Activated CD8-positive, alpha-beta memory T cell treated with anti-CD3 and anti-CD28 coated beads for 1 hour (primary cell): Measurements from ENCODE around the gene IL1A.
"Not testable (repeated sequence)": the region's sequence is repeated elsewhere in the genome, so short reads cannot be mapped to it uniquely, and the experiment has no call there.

Experiments used
- DNase-seq, 2 donors: peaks; one replicate each; pipeline ENCODE4 v3.0.0-alpha.2; 2020; ENCODE audit warnings: low read depth in 1 of 2; ENCODE audit errors: extremely low read depth in 1 of 2

The IL1A gene

GRCh38 chr2:112784199-112785189 is at the start of gene IL1A:
Gene IL1A, minus strand, starts transcription at chr2:112784493. Its CDS starts 723 bp downstream, at chr2:112783770.
- no peak for DNase-seq

GRCh38 chr2:112833976-112834375 is 49.7 kb upstream of the IL1A start:
- DNase-seq = no peak

- DNase-seq = not testable (repeated sequence)
Measured at GRCh38 chr2:112833639-112833931, 49.3 kb upstream of the IL1A start.

GRCh38 chr2:112832841-112833638 is 48.7 kb upstream of the IL1A start:
- no peak for DNase-seq

GRCh38 chr2:112831946-112832840 is 47.9 kb upstream of the IL1A start:
- no peak for DNase-seq

- DNase-seq = no peak
Measured at GRCh38 chr2:112831513-112831845, 47.2 kb upstream of the IL1A start.

- no peak for DNase-seq
Measured at GRCh38 chr2:112830682-112831512, 46.6 kb upstream of the IL1A start.

- DNase-seq = no peak
Measured at GRCh38 chr2:112829961-112830681, 45.8 kb upstream of the IL1A start.

- DNase-seq = no peak
Measured at GRCh38 chr2:112829101-112829960, 45.0 kb upstream of the IL1A start.

GRCh38 chr2:112828251-112828691 is 44.0 kb upstream of the IL1A start:
- no peak for DNase-seq

- DNase-seq = no peak
Measured at GRCh38 chr2:112827604-112828185, 43.4 kb upstream of the IL1A start.

- DNase-seq = no peak
Measured at GRCh38 chr2:112827009-112827408, 42.7 kb upstream of the IL1A start.

- DNase-seq = no peak
Measured at GRCh38 chr2:112825706-112826105, 41.4 kb upstream of the IL1A start.

- no peak for DNase-seq
Measured at GRCh38 chr2:112824694-112825085, 40.4 kb upstream of the IL1A start.

GRCh38 chr2:112821682-112822081 is 37.4 kb upstream of the IL1A start:
- DNase-seq = no peak

- no peak for DNase-seq
Measured at GRCh38 chr2:112821142-112821541, 36.8 kb upstream of the IL1A start.

- no peak for DNase-seq
Measured at GRCh38 chr2:112820343-112820742, 36.0 kb upstream of the IL1A start.

- DNase-seq = no peak
Measured at GRCh38 chr2:112819081-112819480, 34.8 kb upstream of the IL1A start.
